NOMO-1 (cell line): Measurements from ENCODE around the gene CKAP2L.

Experiments used
- DNase-seq, 2 experiments: peaks; one replicate each; lab custom pipeline; 2025; ENCODE audit not compliant: unreplicated experiment in 2 of 2; lab: John Stamatoyannopoulos, UW

The CKAP2L gene

GRCh38 chr2:112792419-112792818 lies 28.0 kb upstream of the CKAP2L start:
- DNase-seq: no peak

GRCh38 chr2:112791693-112792230 lies 27.4 kb upstream of the CKAP2L start:
- no peak for DNase-seq

GRCh38 chr2:112791019-112791418 lies 26.6 kb upstream of the CKAP2L start:
- DNase-seq: no peak

GRCh38 chr2:112790305-112790704 lies 25.9 kb upstream of the CKAP2L start:
- no peak for DNase-seq

GRCh38 chr2:112789186-112789585 lies 24.8 kb upstream of the CKAP2L start:
- no peak for DNase-seq

- DNase-seq: no peak
These were observed 24.2 kb upstream of the CKAP2L start for GRCh38 chr2:112788653-112789052.

- peak; percentile 44 to 96 for DNase-seq
These were observed 23.5 kb upstream of the CKAP2L start for GRCh38 chr2:112787729-112788393.

- DNase-seq: no peak
These were observed 22.9 kb upstream of the CKAP2L start for GRCh38 chr2:112787294-112787693.

- DNase-seq: peak; percentile 56 to 89
These were observed 20.1 kb upstream of the CKAP2L start, which contains the start of gene IL1A for GRCh38 chr2:112784199-112785189. Gene IL1A (minus strand): TSS chr2:112784493. CDS start chr2:112783770, 723 bp downstream.

GRCh38 chr2:112783187-112783714 lies 18.8 kb upstream of the CKAP2L start:
- no peak for DNase-seq

- no peak for DNase-seq
These were observed 17.9 kb upstream of the CKAP2L start for GRCh38 chr2:112782234-112782799.

GRCh38 chr2:112779598-112779997 lies 15.2 kb upstream of the CKAP2L start:
- DNase-seq: no peak

GRCh38 chr2:112777036-112777435 lies 12.6 kb upstream of the CKAP2L start:
- DNase-seq: no peak

- no peak for DNase-seq
These were observed 11.7 kb upstream of the CKAP2L start for GRCh38 chr2:112776113-112776512.

GRCh38 chr2:112774536-112775285 lies 10.3 kb upstream of the CKAP2L start:
- no peak for DNase-seq

- no peak for DNase-seq
These were observed 9.1 kb upstream of the CKAP2L start for GRCh38 chr2:112773556-112773955.

- no peak for DNase-seq
These were observed 8.6 kb upstream of the CKAP2L start for GRCh38 chr2:112772911-112773475.

- DNase-seq: peak; percentile 13 to 86
These were observed 7.9 kb upstream of the CKAP2L start for GRCh38 chr2:112772322-112772721.

GRCh38 chr2:112768432-112768831 lies 4.0 kb upstream of the CKAP2L start:
- no peak for DNase-seq
